ENCODE results near the gene MLKL.

Gene MLKL

DNA sequence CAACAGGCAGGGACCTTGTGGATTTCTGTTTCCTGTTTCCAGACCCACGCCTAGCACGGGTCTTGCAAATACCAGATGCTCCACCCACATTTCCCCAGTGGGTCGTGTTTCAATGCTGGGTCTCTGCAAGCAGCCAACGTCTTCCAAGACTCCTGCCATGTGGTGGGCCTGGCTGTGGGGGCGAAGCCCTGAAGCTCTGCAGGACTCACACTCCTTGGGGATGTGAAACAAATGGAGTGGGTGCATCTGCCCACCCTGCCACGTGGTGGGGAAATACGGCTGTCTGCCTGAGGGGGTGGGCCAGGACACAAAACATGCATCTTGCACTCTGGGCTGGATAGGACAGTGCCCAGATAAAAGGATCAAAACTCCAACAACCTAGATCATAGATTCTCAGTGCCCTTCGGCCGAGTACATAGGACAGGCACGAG is 41.4 kb upstream of the MLKL start:
- no peaks in the 10 kb centered on the region for H3K27me3 ChIP-seq (replicated peaks; ENCODE audit: control insufficient read depth, insufficient read depth, low read length, poor library complexity, severe bottlenecking)
- no peaks in the 10 kb centered on the region for H3K9me3 ChIP-seq (ENCODE audit: control insufficient read depth, low read length)
- no peaks in the 10 kb centered on the region for H3K4me1 ChIP-seq (ENCODE audit: control insufficient read depth, insufficient read depth, low read length, poor library complexity, severe bottlenecking)
- no peak overlapping the region for H3K4me3 ChIP-seq (ENCODE audit: insufficient read depth, low read depth, low read length, poor library complexity, severe bottlenecking)
- H3K27ac ChIP-seq (ENCODE audit: insufficient read depth, low read length, poor library complexity, severe bottlenecking), result no peak overlapping the region
- no peaks in the 10 kb centered on the region for H3K36me3 ChIP-seq (ENCODE audit: control insufficient read depth, insufficient read depth, low read length)
- DNase-seq, result no peak

- Histone ChIP-seq H3K27ac (ENCODE audit: insufficient read depth, low read length, poor library complexity, severe bottlenecking) (no peak overlapping the region), H3K4me1 (ENCODE audit: control insufficient read depth, insufficient read depth, low read length, poor library complexity, severe bottlenecking) (no peaks in the 10 kb centered on the region), H3K9me3 (ENCODE audit: control insufficient read depth, low read length) (no peaks in the 10 kb centered on the region), H3K4me3 (ENCODE audit: insufficient read depth, low read depth, low read length, poor library complexity, severe bottlenecking) (no peak overlapping the region), H3K36me3 (ENCODE audit: control insufficient read depth, insufficient read depth, low read length) (no peaks in the 10 kb centered on the region), H3K27me3 (replicated peaks; ENCODE audit: control insufficient read depth, insufficient read depth, low read length, poor library complexity, severe bottlenecking) (no peaks in the 10 kb centered on the region)
- DNase-seq, result no peak
Observed at GRCh38 chr16:74740795-74741304, 40.2 kb upstream of the MLKL start.

- Histone ChIP-seq H3K27ac (ENCODE audit: insufficient read depth, low read length, poor library complexity, severe bottlenecking) (no peak overlapping the region), H3K9me3 (ENCODE audit: control insufficient read depth, low read length) (no peaks in the 10 kb centered on the region), H3K27me3 (replicated peaks; ENCODE audit: control insufficient read depth, insufficient read depth, low read length, poor library complexity, severe bottlenecking) (no peaks in the 10 kb centered on the region), H3K4me1 (ENCODE audit: control insufficient read depth, insufficient read depth, low read length, poor library complexity, severe bottlenecking) (no peaks in the 10 kb centered on the region), H3K4me3 (ENCODE audit: insufficient read depth, low read depth, low read length, poor library complexity, severe bottlenecking) (no peak overlapping the region), H3K36me3 (ENCODE audit: control insufficient read depth, insufficient read depth, low read length) (no peaks in the 10 kb centered on the region)
- no peak for DNase-seq
Observed at GRCh38 chr16:74739275-74739674, 38.6 kb upstream of the MLKL start.

GRCh38 chr16:74738816-74739215 is 38.2 kb upstream of the MLKL start:
- H3K27ac ChIP-seq (ENCODE audit: insufficient read depth, low read length, poor library complexity, severe bottlenecking), result no peak overlapping the region
- no peak overlapping the region for H3K4me3 ChIP-seq (ENCODE audit: insufficient read depth, low read depth, low read length, poor library complexity, severe bottlenecking)
- H3K4me1 ChIP-seq (ENCODE audit: control insufficient read depth, insufficient read depth, low read length, poor library complexity, severe bottlenecking), result no peaks in the 10 kb centered on the region

GRCh38 chr16:74738113-74738541 is 37.5 kb upstream of the MLKL start:
- Histone ChIP-seq H3K9me3 (ENCODE audit: control insufficient read depth, low read length) (no peaks in the 10 kb centered on the region), H3K36me3 (ENCODE audit: control insufficient read depth, insufficient read depth, low read length) (no peaks in the 10 kb centered on the region), H3K27ac (ENCODE audit: insufficient read depth, low read length, poor library complexity, severe bottlenecking) (no peak overlapping the region), H3K27me3 (replicated peaks; ENCODE audit: control insufficient read depth, insufficient read depth, low read length, poor library complexity, severe bottlenecking) (no peaks in the 10 kb centered on the region), H3K4me1 (ENCODE audit: control insufficient read depth, insufficient read depth, low read length, poor library complexity, severe bottlenecking) (no peaks in the 10 kb centered on the region), H3K4me3 (ENCODE audit: insufficient read depth, low read depth, low read length, poor library complexity, severe bottlenecking) (no peak overlapping the region)
- DNase-seq, result no peak

More at GRCh38 chr16:74738816-74739215, 38.2 kb upstream of the MLKL start:
- Histone ChIP-seq H3K9me3 (ENCODE audit: control insufficient read depth, low read length) (no peaks in the 10 kb centered on the region), H3K27me3 (replicated peaks; ENCODE audit: control insufficient read depth, insufficient read depth, low read length, poor library complexity, severe bottlenecking) (no peaks in the 10 kb centered on the region), H3K36me3 (ENCODE audit: control insufficient read depth, insufficient read depth, low read length) (no peaks in the 10 kb centered on the region)
- DNase-seq, result no peak

- no peak for DNase-seq
- Histone ChIP-seq H3K4me1 (ENCODE audit: control insufficient read depth, insufficient read depth, low read length, poor library complexity, severe bottlenecking) (no peaks in the 10 kb centered on the region), H3K36me3 (ENCODE audit: control insufficient read depth, insufficient read depth, low read length) (no peaks in the 10 kb centered on the region), H3K27ac (ENCODE audit: insufficient read depth, low read length, poor library complexity, severe bottlenecking) (no peak overlapping the region), H3K27me3 (replicated peaks; ENCODE audit: control insufficient read depth, insufficient read depth, low read length, poor library complexity, severe bottlenecking) (no peaks in the 10 kb centered on the region), H3K9me3 (ENCODE audit: control insufficient read depth, low read length) (no peaks in the 10 kb centered on the region), H3K4me3 (ENCODE audit: insufficient read depth, low read depth, low read length, poor library complexity, severe bottlenecking) (no peak overlapping the region)
Observed at GRCh38 chr16:74737521-74737920, 36.9 kb upstream of the MLKL start.

GRCh38 chr16:74736531-74737157 is 36.0 kb upstream of the MLKL start:
- H3K9me3 ChIP-seq (ENCODE audit: control insufficient read depth, low read length), result no peaks in the 10 kb centered on the region
- no peak for DNase-seq
- H3K4me1 ChIP-seq (ENCODE audit: control insufficient read depth, insufficient read depth, low read length, poor library complexity, severe bottlenecking), result no peaks in the 10 kb centered on the region
- no peaks in the 10 kb centered on the region for H3K27me3 ChIP-seq (replicated peaks; ENCODE audit: control insufficient read depth, insufficient read depth, low read length, poor library complexity, severe bottlenecking)
- H3K36me3 ChIP-seq (ENCODE audit: control insufficient read depth, insufficient read depth, low read length), result no peaks in the 10 kb centered on the region
- no peak overlapping the region for H3K4me3 ChIP-seq (ENCODE audit: insufficient read depth, low read depth, low read length, poor library complexity, severe bottlenecking)
- no peak overlapping the region for H3K27ac ChIP-seq (ENCODE audit: insufficient read depth, low read length, poor library complexity, severe bottlenecking)

GRCh38 chr16:74735554-74735953 is 34.9 kb upstream of the MLKL start:
- DNase-seq, result no peak
- Histone ChIP-seq H3K4me3 (ENCODE audit: insufficient read depth, low read depth, low read length, poor library complexity, severe bottlenecking) (no peak overlapping the region), H3K9me3 (ENCODE audit: control insufficient read depth, low read length) (no peaks in the 10 kb centered on the region), H3K27ac (ENCODE audit: insufficient read depth, low read length, poor library complexity, severe bottlenecking) (no peak overlapping the region), H3K36me3 (ENCODE audit: control insufficient read depth, insufficient read depth, low read length) (no peaks in the 10 kb centered on the region), H3K27me3 (replicated peaks; ENCODE audit: control insufficient read depth, insufficient read depth, low read length, poor library complexity, severe bottlenecking) (no peaks in the 10 kb centered on the region), H3K4me1 (ENCODE audit: control insufficient read depth, insufficient read depth, low read length, poor library complexity, severe bottlenecking) (no peaks in the 10 kb centered on the region)

GRCh38 chr16:74735162-74735452 is 34.4 kb upstream of the MLKL start:
- H3K36me3 ChIP-seq (ENCODE audit: control insufficient read depth, insufficient read depth, low read length), result no peaks in the 10 kb centered on the region
- H3K9me3 ChIP-seq (ENCODE audit: control insufficient read depth, low read length), result no peaks in the 10 kb centered on the region
- no peak for DNase-seq
- no peak overlapping the region for H3K27ac ChIP-seq (ENCODE audit: insufficient read depth, low read length, poor library complexity, severe bottlenecking)
- no peak overlapping the region for H3K4me3 ChIP-seq (ENCODE audit: insufficient read depth, low read depth, low read length, poor library complexity, severe bottlenecking)
- no peaks in the 10 kb centered on the region for H3K27me3 ChIP-seq (replicated peaks; ENCODE audit: control insufficient read depth, insufficient read depth, low read length, poor library complexity, severe bottlenecking)
- H3K4me1 ChIP-seq (ENCODE audit: control insufficient read depth, insufficient read depth, low read length, poor library complexity, severe bottlenecking), result no peaks in the 10 kb centered on the region

GRCh38 chr16:74734361-74735161 is 33.9 kb upstream of the MLKL start:
- H3K4me1 ChIP-seq (ENCODE audit: control insufficient read depth, insufficient read depth, low read length, poor library complexity, severe bottlenecking), result no peaks in the 10 kb centered on the region
- H3K4me3 ChIP-seq (ENCODE audit: insufficient read depth, low read depth, low read length, poor library complexity, severe bottlenecking), result no peak overlapping the region
- no peak for DNase-seq
- no peaks in the 10 kb centered on the region for H3K27me3 ChIP-seq (replicated peaks; ENCODE audit: control insufficient read depth, insufficient read depth, low read length, poor library complexity, severe bottlenecking)
- H3K9me3 ChIP-seq (ENCODE audit: control insufficient read depth, low read length), result no peaks in the 10 kb centered on the region
- H3K27ac ChIP-seq (ENCODE audit: insufficient read depth, low read length, poor library complexity, severe bottlenecking), result no peak overlapping the region
- H3K36me3 ChIP-seq (ENCODE audit: control insufficient read depth, insufficient read depth, low read length), result no peaks in the 10 kb centered on the region

Data from effector memory CD4-positive, alpha-beta T cell (primary cell).